Measurements from ENCODE around the gene CD248.

Gene CD248

GRCh38 chr11:66310324-66310723 is 6.5 kb downstream of the CD248 start:
- DNase-seq (ENCODE audit: low read depth in 1 of 2, low spot score in 1 of 2) = no peak
- H3K27me3 ChIP-seq (ENCODE audit: insufficient read depth, poor library complexity, severe bottlenecking) = no peaks in the 10 kb centered on the region
- H3K4me3 ChIP-seq (replicated peaks; ENCODE audit: insufficient read depth, low read length) = no peak overlapping the region
- TF ChIP-seq GABPA (IDR thresholded peaks at IDR 0.05; ENCODE audit: low read depth) (no peak), CTCF (IDR thresholded peaks at IDR 0.05; ENCODE audit: insufficient read depth, low read length) (no peak), SPI1 (IDR thresholded peaks at IDR 0.05; ENCODE audit: borderline replicate concordance, low read depth) (no peak)
- TF ChIP-seq, protein P1, sequence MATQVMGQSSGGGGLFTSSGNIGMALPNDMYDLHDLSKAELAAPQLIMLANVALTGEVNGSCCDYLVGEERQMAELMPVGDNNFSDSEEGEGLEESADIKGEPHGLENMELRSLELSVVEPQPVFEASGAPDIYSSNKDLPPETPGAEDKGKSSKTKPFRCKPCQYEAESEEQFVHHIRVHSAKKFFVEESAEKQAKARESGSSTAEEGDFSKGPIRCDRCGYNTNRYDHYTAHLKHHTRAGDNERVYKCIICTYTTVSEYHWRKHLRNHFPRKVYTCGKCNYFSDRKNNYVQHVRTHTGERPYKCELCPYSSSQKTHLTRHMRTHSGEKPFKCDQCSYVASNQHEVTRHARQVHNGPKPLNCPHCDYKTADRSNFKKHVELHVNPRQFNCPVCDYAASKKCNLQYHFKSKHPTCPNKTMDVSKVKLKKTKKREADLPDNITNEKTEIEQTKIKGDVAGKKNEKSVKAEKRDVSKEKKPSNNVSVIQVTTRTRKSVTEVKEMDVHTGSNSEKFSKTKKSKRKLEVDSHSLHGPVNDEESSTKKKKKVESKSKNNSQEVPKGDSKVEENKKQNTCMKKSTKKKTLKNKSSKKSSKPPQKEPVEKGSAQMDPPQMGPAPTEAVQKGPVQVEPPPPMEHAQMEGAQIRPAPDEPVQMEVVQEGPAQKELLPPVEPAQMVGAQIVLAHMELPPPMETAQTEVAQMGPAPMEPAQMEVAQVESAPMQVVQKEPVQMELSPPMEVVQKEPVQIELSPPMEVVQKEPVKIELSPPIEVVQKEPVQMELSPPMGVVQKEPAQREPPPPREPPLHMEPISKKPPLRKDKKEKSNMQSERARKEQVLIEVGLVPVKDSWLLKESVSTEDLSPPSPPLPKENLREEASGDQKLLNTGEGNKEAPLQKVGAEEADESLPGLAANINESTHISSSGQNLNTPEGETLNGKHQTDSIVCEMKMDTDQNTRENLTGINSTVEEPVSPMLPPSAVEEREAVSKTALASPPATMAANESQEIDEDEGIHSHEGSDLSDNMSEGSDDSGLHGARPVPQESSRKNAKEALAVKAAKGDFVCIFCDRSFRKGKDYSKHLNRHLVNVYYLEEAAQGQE (IDR thresholded peaks at IDR 0.05; ENCODE audit: insufficient replicate concordance, low read depth) = no peak
- H3K27ac ChIP-seq (replicated peaks) = no peak overlapping the region

GRCh38 chr11:66309475-66309874 is 7.4 kb downstream of the CD248 start:
- H3K4me3 ChIP-seq (replicated peaks; ENCODE audit: insufficient read depth, low read length) = no peak overlapping the region
- no peaks in the 10 kb centered on the region for H3K27me3 ChIP-seq (ENCODE audit: insufficient read depth, poor library complexity, severe bottlenecking)
- no peak for DNase-seq (ENCODE audit: low read depth in 1 of 2, low spot score in 1 of 2)
- no peak for TF ChIP-seq SPI1 (IDR thresholded peaks at IDR 0.05; ENCODE audit: borderline replicate concordance, low read depth)
- no peak for TF ChIP-seq POLR2AphosphoS5 (IDR thresholded peaks at IDR 0.05; ENCODE audit: low read depth)
- no peak for TF ChIP-seq CTCF (IDR thresholded peaks at IDR 0.05; ENCODE audit: insufficient read depth, low read length)
- TF ChIP-seq GABPA (IDR thresholded peaks at IDR 0.05; ENCODE audit: low read depth) = no peak
- TF ChIP-seq, protein P1 (IDR thresholded peaks at IDR 0.05; ENCODE audit: insufficient replicate concordance, low read depth) = no peak
- no peak overlapping the region for H3K27ac ChIP-seq (replicated peaks)

DNA sequence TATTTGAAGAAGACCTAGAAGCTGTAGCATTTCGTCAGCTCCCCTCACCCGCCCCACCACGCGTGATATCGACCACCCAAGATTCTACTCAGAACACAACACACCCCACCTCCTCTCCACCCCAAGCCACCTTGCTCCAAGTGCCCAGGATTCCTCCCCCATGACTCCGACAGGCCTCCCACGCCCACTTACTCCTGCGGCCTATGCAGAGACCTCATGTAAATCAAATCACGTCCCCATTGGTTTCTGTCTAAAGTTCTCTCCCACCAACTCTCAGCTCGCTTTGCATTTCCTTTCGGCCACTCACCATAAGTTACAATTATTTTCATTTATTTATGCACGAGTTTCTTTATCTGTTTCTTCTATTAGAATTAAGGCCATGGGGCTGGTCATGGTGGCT is 14.2 kb downstream of the CD248 start:
- no peaks in the 10 kb centered on the region for H3K27me3 ChIP-seq (ENCODE audit: insufficient read depth, poor library complexity, severe bottlenecking)
- H3K4me3 ChIP-seq (replicated peaks; ENCODE audit: insufficient read depth, low read length) = no peak overlapping the region
- TF ChIP-seq, protein P1 (IDR thresholded peaks at IDR 0.05; ENCODE audit: insufficient replicate concordance, low read depth) = no peak
- TF ChIP-seq CTCF (IDR thresholded peaks at IDR 0.05; ENCODE audit: insufficient read depth, low read length) = no peak
- TF ChIP-seq POLR2AphosphoS5 (IDR thresholded peaks at IDR 0.05; ENCODE audit: low read depth) = no peak
- TF ChIP-seq SPI1 (IDR thresholded peaks at IDR 0.05; ENCODE audit: borderline replicate concordance, low read depth) = no peak
- H3K27ac ChIP-seq (replicated peaks) = no peak overlapping the region
- no peak for DNase-seq (ENCODE audit: low read depth in 1 of 2, low spot score in 1 of 2)

Data from HL-60 (cell line).